ENCODE results near the gene DNAH7.

GRCh38 chr2:195842932-195843331 is 225.7 kb downstream of the DNAH7 start:
- TF ChIP-seq CTCF (IDR thresholded peaks at IDR 0.05) (no peak), POLR2A (IDR thresholded peaks at IDR 0.05) (no peak), EP300 (IDR thresholded peaks at IDR 0.05) (no peak)

All from ovary (tissue), 3 donors.